ENCODE data around the gene CLN6. TPM values are rescaled to one million over a fixed set of nuclear protein-coding genes. Genes with fewer than 3 reads are reported as not detected.

The CLN6 gene
- total RNA-seq (2014; rRNA removed; shearing (Covaris generic)): 12.3 and 17.4 TPM in 2 replicates
- 3.8 TPM in 2 replicates for polyA plus RNA-seq (2016; fragmentation: Nextera tagmentation; extraction: Ambion mirVana)

DNA sequence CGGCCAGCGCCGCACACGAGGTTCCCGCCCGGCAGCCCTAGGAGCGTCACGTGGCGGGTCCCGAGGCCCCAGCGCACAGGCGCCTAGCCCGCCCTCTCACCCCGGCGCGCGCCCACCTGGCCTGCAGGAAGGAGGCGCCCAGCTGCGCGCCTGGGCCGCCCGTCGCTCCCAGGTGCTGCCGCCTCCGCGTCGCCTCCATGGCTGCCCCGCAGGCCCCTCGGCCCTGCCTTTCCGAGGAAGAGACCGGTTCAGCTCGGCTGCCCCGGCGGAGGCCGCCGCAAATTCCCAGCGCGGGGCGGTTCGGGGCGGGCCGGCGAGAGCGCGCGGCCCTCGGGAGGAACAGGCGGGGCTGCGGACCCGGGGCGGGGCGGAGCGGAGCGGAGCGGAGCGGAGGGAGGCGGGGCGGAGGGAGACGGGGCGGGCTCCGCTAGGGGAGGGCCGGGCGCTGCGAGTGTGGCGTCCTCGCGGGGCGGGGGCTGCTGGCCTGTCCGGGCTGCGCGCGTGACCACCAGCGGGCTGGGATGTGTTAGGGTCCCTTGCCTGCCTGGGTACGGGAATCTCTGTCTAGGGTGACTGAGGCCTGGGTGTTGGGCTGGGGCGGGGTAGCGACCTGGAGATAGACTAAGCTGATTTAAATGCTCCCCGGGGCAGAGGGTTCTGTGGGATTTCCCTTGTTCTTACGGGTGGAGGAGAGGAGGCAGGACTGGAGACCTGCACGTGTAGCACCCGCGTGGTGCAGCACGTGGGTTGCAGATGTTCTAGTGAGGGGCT lies at the start of gene CLN6:
CLN6 (minus strand) TSS at position 343 of the 771 bp plus-strand sequence; CDS start at position 199, 144 bp downstream.
- Histone ChIP-seq H3K79me2 (ENCODE audit: insufficient read depth) (peaks cover 46% of the 10 kb centered on the region), H3K4me3 (peak within 1 kb of the TSS; percentile 80), H3F3A (ENCODE audit: insufficient read depth) (no peaks in the 10 kb centered on the region), H3K4me1 (ENCODE audit: insufficient read depth) (peaks cover 6% of the 10 kb centered on the region; the same call in 1 of the 2 replicates), H2AFZ (peak within 1 kb of the TSS; percentile 87), H4K20me1 (ENCODE audit: insufficient read depth) (no peaks in the 10 kb centered on the region), H3K4me2 (ENCODE audit: unreplicated experiment) (peak within 1 kb of the TSS; percentile 91), H3K27ac (peak within 1 kb of the TSS; percentile 53), H3K9ac (peak within 1 kb of the TSS; percentile 87), H3K9me3 (ENCODE audit: low read depth) (no peaks in the 10 kb centered on the region), H3K9me2 (ENCODE audit: insufficient read depth) (no peaks in the 10 kb centered on the region), H3K36me3 (ENCODE audit: low read depth) (no peaks in the 10 kb centered on the region), H3K27me3 (replicated peaks; ENCODE audit: insufficient read depth) (no peaks in the 10 kb centered on the region)
- peak; percentile 94 for DNase-seq
- WGBS, 2 experiments (ENCODE audit: low coverage in 1 of 2, low lambda C conversion rate in 2 of 2, missing lambda C conversion rate in 2 of 2): 1% methylated on average over 41 to 52 of the region's 82 CpGs
- TF ChIP-seq EZH2phosphoT487 (IDR thresholded peaks at IDR 0.05; ENCODE audit: insufficient read depth, low read depth) (no peak), EZH2 (IDR thresholded peaks at IDR 0.05; ENCODE audit: insufficient read depth, poor library complexity, severe bottlenecking) (no peak)
- in situ Hi-C loops (cut with MboI): no loop called here

DNA sequence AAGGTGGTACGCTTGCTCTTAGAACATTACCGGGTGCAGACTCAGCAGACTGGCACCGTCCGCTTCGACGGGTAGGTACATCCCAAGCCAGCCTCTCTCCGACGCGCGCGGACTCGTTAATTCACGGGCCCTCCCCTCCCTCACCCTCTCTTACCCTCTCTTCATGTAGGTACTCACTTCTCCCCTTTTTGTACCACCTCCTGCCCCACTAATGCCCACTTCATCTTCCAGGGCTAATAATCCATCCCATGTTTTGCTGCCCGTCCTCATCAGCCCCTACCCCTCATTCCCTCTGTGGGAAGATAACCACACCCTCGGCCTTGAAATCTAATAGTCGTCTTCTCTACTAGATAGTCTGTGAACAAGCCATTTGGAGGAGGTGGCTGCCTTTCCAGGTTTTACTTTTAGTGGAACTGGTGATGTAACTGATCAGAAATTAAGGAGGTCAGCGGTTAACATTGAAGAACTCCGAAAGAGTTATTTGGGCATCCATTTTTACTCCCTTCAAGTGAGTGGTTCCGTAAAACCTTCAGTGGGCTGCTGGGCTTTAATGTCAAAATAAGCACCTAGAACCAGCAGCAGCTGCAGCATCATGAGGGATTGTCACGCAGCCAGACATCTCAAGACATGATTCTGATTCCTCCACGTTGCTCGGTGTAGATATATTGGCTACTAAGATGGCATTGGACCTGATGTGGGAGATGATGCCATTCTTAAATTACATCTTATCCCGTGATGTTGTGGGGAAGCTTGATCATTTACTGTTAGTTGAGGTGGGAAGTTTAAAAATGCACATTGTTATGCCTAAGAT lies 49.3 kb upstream of the CLN6 start:
- no peaks in the 10 kb centered on the region for H3K9me3 ChIP-seq (ENCODE audit: low read depth)
- no peaks in the 10 kb centered on the region for H3K36me3 ChIP-seq (ENCODE audit: low read depth)
- peaks cover 25% of the 10 kb centered on the region; the same call in 1 of the 2 replicates for H4K20me1 ChIP-seq (ENCODE audit: insufficient read depth)
- H3F3A ChIP-seq (ENCODE audit: insufficient read depth): peaks cover 46% of the 10 kb centered on the region
- peaks cover 82% of the 10 kb centered on the region for H3K79me2 ChIP-seq (ENCODE audit: insufficient read depth)
- peak overlapping the region; percentile 97; the same call in 1 of the 2 replicates for H2AFZ ChIP-seq
- peak overlapping the region; percentile 95 for H3K27ac ChIP-seq
- TF ChIP-seq EZH2phosphoT487 (IDR thresholded peaks at IDR 0.05; ENCODE audit: insufficient read depth, low read depth): no peak
- no peak for TF ChIP-seq EZH2 (IDR thresholded peaks at IDR 0.05; ENCODE audit: insufficient read depth, poor library complexity, severe bottlenecking)
- peak overlapping the region; percentile 100 for H3K4me2 ChIP-seq (ENCODE audit: unreplicated experiment)
- peak overlapping the region; percentile 99 for H3K4me3 ChIP-seq
- H3K4me1 ChIP-seq (ENCODE audit: insufficient read depth): peaks cover 50% of the 10 kb centered on the region
- peak; percentile 68 for DNase-seq
- in situ Hi-C loops (cut with MboI): no loop called here
- 0% methylated on average over 22 to 23 of the region's 23 CpGs for WGBS, 2 experiments (ENCODE audit: low coverage in 1 of 2, low lambda C conversion rate in 2 of 2, missing lambda C conversion rate in 2 of 2)
- no peaks in the 10 kb centered on the region for H3K9me2 ChIP-seq (ENCODE audit: insufficient read depth)
- peak overlapping the region; percentile 95 for H3K9ac ChIP-seq
- no peaks in the 10 kb centered on the region for H3K27me3 ChIP-seq (replicated peaks; ENCODE audit: insufficient read depth)

DNA sequence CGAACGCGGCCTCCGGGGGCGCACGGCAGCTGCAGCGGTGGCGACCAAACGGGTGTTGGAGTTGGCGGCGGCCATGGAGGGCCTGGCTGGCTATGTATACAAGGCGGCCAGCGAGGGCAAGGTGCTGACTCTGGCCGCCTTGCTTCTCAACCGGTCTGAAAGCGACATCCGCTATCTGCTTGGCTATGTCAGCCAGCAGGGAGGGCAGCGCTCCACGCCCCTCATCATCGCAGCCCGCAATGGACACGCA lies 48.7 kb upstream of the CLN6 start:
- H2AFZ ChIP-seq: peak overlapping the region; percentile 97; the same call in 1 of the 2 replicates
- in situ Hi-C loops (cut with MboI): no loop called here

DNA sequence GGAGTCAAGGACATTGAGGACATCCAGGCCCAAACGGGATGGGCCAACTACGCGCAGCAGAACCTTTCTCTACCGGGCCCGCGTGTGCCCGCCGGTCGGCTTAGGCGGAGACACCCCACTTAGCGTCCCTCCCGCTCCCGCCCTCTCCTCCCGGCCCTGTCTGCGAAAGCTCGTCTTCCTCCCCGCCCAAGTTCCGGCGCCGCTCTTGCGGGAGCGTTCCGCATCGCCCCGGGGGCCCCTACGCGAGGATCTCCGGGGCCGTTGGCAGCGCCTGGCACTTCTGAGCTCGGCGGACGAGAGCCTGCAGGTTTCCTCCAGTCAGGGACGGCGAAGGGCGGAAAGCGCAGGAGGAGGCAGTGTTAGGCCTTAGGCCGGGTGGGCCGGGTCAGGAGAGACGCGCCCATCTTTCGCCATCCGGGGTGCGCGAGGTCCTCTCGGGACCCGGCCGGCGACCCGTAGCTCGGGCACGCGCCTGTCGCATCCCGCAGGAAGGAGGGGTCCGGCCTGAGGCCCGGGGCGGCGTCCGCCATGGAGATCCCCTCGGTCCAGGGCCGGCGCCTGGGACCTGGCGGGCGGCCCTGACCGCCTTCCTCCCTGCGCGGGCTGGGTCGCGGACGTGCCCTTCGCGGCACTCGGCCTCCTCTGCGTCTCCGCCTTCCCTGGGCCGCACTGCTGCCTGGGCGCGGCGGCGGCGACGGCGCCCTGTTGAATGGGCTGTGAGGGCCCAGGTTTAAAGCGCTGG lies 48.2 kb upstream of the CLN6 start, which contains the start of gene FEM1B:
FEM1B (plus strand) TSS at position 143 of the 742 bp plus-strand sequence. CDS start 673 bp downstream, outside the sequence.
- H3K27me3 ChIP-seq (replicated peaks; ENCODE audit: insufficient read depth): no peaks in the 10 kb centered on the region
- peaks cover 54% of the 10 kb centered on the region for H3F3A ChIP-seq (ENCODE audit: insufficient read depth)
- peak within 1 kb of the TSS; percentile 97 for H2AFZ ChIP-seq
- H3K4me1 ChIP-seq (ENCODE audit: insufficient read depth): peaks cover 53% of the 10 kb centered on the region
- H3K9ac ChIP-seq: peak within 1 kb of the TSS; percentile 95
- peaks cover 71% of the 10 kb centered on the region for H3K79me2 ChIP-seq (ENCODE audit: insufficient read depth)
- H3K4me2 ChIP-seq (ENCODE audit: unreplicated experiment): peak within 1 kb of the TSS; percentile 100
- H3K36me3 ChIP-seq (ENCODE audit: low read depth): no peaks in the 10 kb centered on the region
- 0 to 2% methylated on average over 34 to 62 of the region's 85 CpGs for WGBS, 2 experiments (ENCODE audit: low coverage in 1 of 2, low lambda C conversion rate in 2 of 2, missing lambda C conversion rate in 2 of 2)
- no peaks in the 10 kb centered on the region for H3K9me3 ChIP-seq (ENCODE audit: low read depth)
- H3K9me2 ChIP-seq (ENCODE audit: insufficient read depth): no peaks in the 10 kb centered on the region
- H3K27ac ChIP-seq: peak within 1 kb of the TSS; percentile 95
- in situ Hi-C loops (cut with MboI): no loop called here
- DNase-seq: peak; percentile 96
- H4K20me1 ChIP-seq (ENCODE audit: insufficient read depth): peaks cover 25% of the 10 kb centered on the region; the same call in 1 of the 2 replicates
- peak within 1 kb of the TSS; percentile 99 for H3K4me3 ChIP-seq
- TF ChIP-seq EZH2 (IDR thresholded peaks at IDR 0.05; ENCODE audit: insufficient read depth, poor library complexity, severe bottlenecking): no peak
- no peak for TF ChIP-seq EZH2phosphoT487 (IDR thresholded peaks at IDR 0.05; ENCODE audit: insufficient read depth, low read depth)

More for the DNA sequence above, 48.7 kb upstream of the CLN6 start:
- H3K27me3 ChIP-seq (replicated peaks; ENCODE audit: insufficient read depth): no peaks in the 10 kb centered on the region
- peak overlapping the region; percentile 95 for H3K9ac ChIP-seq
- H3K4me3 ChIP-seq: peak overlapping the region; percentile 99
- peak overlapping the region; percentile 95 for H3K27ac ChIP-seq
- H3K79me2 ChIP-seq (ENCODE audit: insufficient read depth): peaks cover 76% of the 10 kb centered on the region
- TF ChIP-seq EZH2phosphoT487 (IDR thresholded peaks at IDR 0.05; ENCODE audit: insufficient read depth, low read depth) (no peak), EZH2 (IDR thresholded peaks at IDR 0.05; ENCODE audit: insufficient read depth, poor library complexity, severe bottlenecking) (no peak)
- H3K9me3 ChIP-seq (ENCODE audit: low read depth): no peaks in the 10 kb centered on the region
- peak overlapping the region; percentile 100 for H3K4me2 ChIP-seq (ENCODE audit: unreplicated experiment)
- H3K4me1 ChIP-seq (ENCODE audit: insufficient read depth): peaks cover 53% of the 10 kb centered on the region
- no peak for DNase-seq
- WGBS, 2 experiments (ENCODE audit: low coverage in 1 of 2, low lambda C conversion rate in 2 of 2, missing lambda C conversion rate in 2 of 2): 0 to 1% methylated on average over 20 to 22 of the region's 22 CpGs
- no peaks in the 10 kb centered on the region for H3K36me3 ChIP-seq (ENCODE audit: low read depth)
- H3K9me2 ChIP-seq (ENCODE audit: insufficient read depth): no peaks in the 10 kb centered on the region
- peaks cover 25% of the 10 kb centered on the region; the same call in 1 of the 2 replicates for H4K20me1 ChIP-seq (ENCODE audit: insufficient read depth)
- peaks cover 49% of the 10 kb centered on the region for H3F3A ChIP-seq (ENCODE audit: insufficient read depth)

All from GM23248 (cell line).